HEK293 (cell line): ENCODE measurements around the gene POLL.
A peak's percentile ranks its signal among the peaks of the same experiment; 100 is the strongest.

ENCODE experiments used
- BCL11B ChIP-seq: fragments of 450-650 bp; formaldehyde crosslinking; IDR thresholded peaks from 2 replicates; pipeline ENCODE4 v1.5.1; 2016; ENCODE audit warnings: low read depth, missing biosample characterization, missing genetic modification characterization
- HOXD13 ChIP-seq: sonication (generic); formaldehyde crosslinking; IDR thresholded peaks from 2 replicates; pipeline ENCODE4 v1.8.0; 2022; ENCODE audit warnings: missing genetic modification reagents, borderline replicate concordance
- IKZF3 ChIP-seq: fragments of 450-650 bp; IDR thresholded peaks from 2 replicates; pipeline ENCODE4 v1.5.0; 2018; ENCODE audit warnings: missing biosample characterization, mild to moderate bottlenecking, missing genetic modification characterization, moderate library complexity
- KLF16 ChIP-seq: fragments of 450-650 bp; formaldehyde crosslinking; IDR thresholded peaks from 2 replicates; pipeline ENCODE4 v1.5.1; 2017; ENCODE audit warnings: missing biosample characterization, missing genetic modification characterization
- RBAK ChIP-seq: fragments of 450-650 bp; formaldehyde crosslinking; IDR thresholded peaks from 2 replicates; pipeline ENCODE4 v1.5.1; 2016; ENCODE audit warnings: missing biosample characterization, missing genetic modification characterization
- SP2 ChIP-seq: fragments of 450-650 bp; formaldehyde crosslinking; IDR thresholded peaks from 2 replicates; pipeline ENCODE4 v1.5.1; 2016; ENCODE audit warnings: missing biosample characterization, missing genetic modification characterization
- ZFP37 ChIP-seq: fragments of 450-650 bp; formaldehyde crosslinking; IDR thresholded peaks from 2 replicates; pipeline ENCODE4 v1.5.1; 2016; ENCODE audit warnings: missing biosample characterization, missing genetic modification characterization
- ZNF132 ChIP-seq: fragments of 450-650 bp; formaldehyde crosslinking; IDR thresholded peaks from 2 replicates; pipeline ENCODE4 v1.5.1; 2017; ENCODE audit warnings: missing biosample characterization, missing genetic modification characterization, borderline replicate concordance
- ZNF146 ChIP-seq: fragments of 450-650 bp; formaldehyde crosslinking; IDR thresholded peaks from 2 replicates; pipeline ENCODE4 v1.5.1; 2016; ENCODE audit warnings: missing biosample characterization, missing genetic modification characterization
- ZNF174 ChIP-seq: fragments of 450-650 bp; formaldehyde crosslinking; IDR thresholded peaks from 2 replicates; pipeline ENCODE4 v1.5.0; 2017; ENCODE audit warnings: missing biosample characterization, mild to moderate bottlenecking, missing genetic modification characterization
- ZNF24 ChIP-seq: fragments of 450-650 bp; formaldehyde crosslinking; IDR thresholded peaks from 2 replicates; pipeline ENCODE4 v1.5.1; 2016; ENCODE audit warnings: missing biosample characterization, missing genetic modification characterization
- ZNF266 ChIP-seq: fragments of 450-650 bp; formaldehyde crosslinking; IDR thresholded peaks from 2 replicates; pipeline ENCODE4 v1.5.1; 2016; ENCODE audit warnings: missing biosample characterization, missing genetic modification characterization, low read depth
- ZNF366 ChIP-seq: fragments of 450-650 bp; formaldehyde crosslinking; conservative IDR thresholded peaks from 2 replicates; pipeline ENCODE4 v1.5.1; 2016; ENCODE audit warnings: missing biosample characterization, missing genetic modification characterization
- ZNF391 ChIP-seq: fragments of 450-650 bp; formaldehyde crosslinking; IDR thresholded peaks from 2 replicates; pipeline ENCODE4 v1.5.1; 2016; ENCODE audit warnings: low read depth, missing biosample characterization, missing genetic modification characterization, borderline replicate concordance
- ZNF423 ChIP-seq: fragments of 450-650 bp; formaldehyde crosslinking; IDR thresholded peaks from 2 replicates; pipeline ENCODE4 v1.5.1; 2016; ENCODE audit warnings: missing biosample characterization, missing genetic modification characterization
- ZNF521 ChIP-seq: fragments of 450-650 bp; formaldehyde crosslinking; IDR thresholded peaks from 2 replicates; pipeline ENCODE4 v1.5.1; 2017; ENCODE audit warnings: missing biosample characterization, mild to moderate bottlenecking, missing genetic modification characterization
- ZNF561 ChIP-seq: fragments of 450-650 bp; IDR thresholded peaks from 2 replicates; pipeline ENCODE4 v1.5.1; 2018; ENCODE audit warnings: missing biosample characterization, missing genetic modification characterization, borderline replicate concordance
- ZNF600 ChIP-seq: fragments of 450-650 bp; formaldehyde crosslinking; IDR thresholded peaks from 2 replicates; pipeline ENCODE4 v1.5.1; 2016; ENCODE audit warnings: missing biosample characterization, missing genetic modification characterization
- ZNF623 ChIP-seq: fragments of 450-650 bp; formaldehyde crosslinking; IDR thresholded peaks from 2 replicates; pipeline ENCODE4 v1.5.1; 2016; ENCODE audit warnings: missing biosample characterization, missing genetic modification characterization
- ZNF626 ChIP-seq: fragments of 450-650 bp; sonication (Bioruptor Pico); formaldehyde crosslinking; IDR thresholded peaks from 2 replicates; pipeline ENCODE4 v1.5.1; 2018; ENCODE audit warnings: missing biosample characterization, missing genetic modification characterization, inconsistent platforms
- ZNF660 ChIP-seq: fragments of 450-650 bp; IDR thresholded peaks from 2 replicates; pipeline ENCODE4 v1.5.1; 2018; ENCODE audit warnings: missing biosample characterization, mild to moderate bottlenecking, missing genetic modification characterization
- ZNF664 ChIP-seq: fragments of 450-650 bp; formaldehyde crosslinking; IDR thresholded peaks from 2 replicates; pipeline ENCODE4 v1.5.1; 2016; ENCODE audit warnings: missing biosample characterization, missing genetic modification characterization
- ZNF837 ChIP-seq: fragments of 450-650 bp; formaldehyde crosslinking; IDR thresholded peaks from 2 replicates; pipeline ENCODE4 v1.5.1; 2016; ENCODE audit warnings: missing biosample characterization, missing genetic modification characterization
- TF ChIP-seq, protein P1 (sequence below): fragments of 450-650 bp; formaldehyde crosslinking; IDR thresholded peaks from 2 replicates; pipeline ENCODE4 v1.5.1; 2016; ENCODE audit warnings: missing biosample characterization, missing genetic modification characterization
- TF ChIP-seq, protein P2 (sequence below): fragments of 450-650 bp; formaldehyde crosslinking; IDR thresholded peaks from 2 replicates; pipeline ENCODE4 v1.5.1; 2016; ENCODE audit warnings: missing biosample characterization, missing genetic modification characterization
- TF ChIP-seq, protein P3 (sequence below): fragments of 450-650 bp; formaldehyde crosslinking; conservative IDR thresholded peaks from 2 replicates; pipeline ENCODE4 v1.5.1; 2016; ENCODE audit warnings: low read depth, missing biosample characterization, missing genetic modification characterization
- TF ChIP-seq, protein P4 (sequence below): fragments of 450-650 bp; formaldehyde crosslinking; IDR thresholded peaks from 2 replicates; pipeline ENCODE4 v1.5.1; 2017; ENCODE audit warnings: missing biosample characterization, missing genetic modification characterization
- TF ChIP-seq, protein P5 (sequence below): fragments of 450-650 bp; formaldehyde crosslinking; IDR thresholded peaks from 2 replicates; pipeline ENCODE4 v1.5.1; 2016; ENCODE audit warnings: missing biosample characterization, missing genetic modification characterization
- TF ChIP-seq, protein P6 (sequence below): fragments of 450-650 bp; formaldehyde crosslinking; IDR thresholded peaks from 2 replicates; pipeline ENCODE4 v1.5.1; 2016; ENCODE audit warnings: missing biosample characterization, missing genetic modification characterization

Gene POLL

DNA sequence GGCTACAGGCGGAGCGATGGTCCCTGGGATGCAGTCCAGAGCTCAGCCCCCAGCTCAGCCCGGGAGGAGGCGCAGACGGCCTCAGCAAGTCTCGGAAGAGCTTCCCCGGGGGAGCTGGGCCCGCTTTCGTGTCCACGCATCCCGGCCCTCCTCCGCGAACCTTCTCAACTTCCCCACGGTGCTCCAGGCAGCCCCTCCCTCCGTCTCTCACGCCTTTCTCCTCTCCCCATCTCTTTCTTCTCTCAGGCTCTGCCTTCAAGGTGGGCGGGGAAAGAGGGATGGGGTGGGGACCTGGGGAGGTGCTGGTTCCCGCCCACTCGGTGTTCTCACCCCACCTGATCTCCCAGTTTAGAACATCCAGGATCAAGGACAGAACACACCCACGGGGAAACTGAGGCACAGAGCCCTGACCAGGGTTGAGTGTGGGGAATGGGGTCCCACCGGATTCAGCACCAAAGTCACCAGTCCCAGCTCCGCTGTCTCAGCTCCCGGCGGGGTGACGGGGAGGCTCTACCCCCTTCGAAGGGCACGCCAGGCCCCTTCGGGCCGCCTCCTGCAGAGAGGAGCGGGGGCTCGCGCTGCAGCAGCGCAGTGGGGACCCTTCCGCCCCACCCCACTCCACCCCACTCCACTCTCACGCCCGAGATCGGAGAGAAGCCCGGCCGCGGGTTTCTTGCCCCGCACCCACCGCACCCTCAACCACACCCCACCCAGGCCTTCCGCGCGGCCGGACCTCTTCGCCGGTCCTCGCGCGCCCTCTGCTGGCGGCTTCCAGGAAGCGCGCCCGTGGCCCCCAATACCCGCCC lies 18.2 kb downstream of the POLL start (continued):
- TF ChIP-seq RBAK (tag by site-specific recombination) (no peak), ZNF146 (tag by site-specific recombination) (no peak), ZNF174 (no peak), ZNF626 (tag by site-specific recombination) (no peak), ZNF423 (tag by site-specific recombination) (peak; percentile 91), ZNF837 (tag by site-specific recombination) (no peak; the same call in 1 of the 2 replicates), BCL11B (peak; percentile 80; the same call in 1 of the 2 replicates), ZNF660 (tag by site-specific recombination) (no peak), ZFP37 (tag by site-specific recombination) (no peak), IKZF3 (tag by site-specific recombination) (no peak; the same call in 1 of the 2 replicates), ZNF561 (tag by site-specific recombination) (0 out of 2 replicates have a peak, but pooled peaks have one; percentile 26), ZNF521 (no peak), ZNF623 (tag by site-specific recombination) (no peak), ZNF132 (tag by site-specific recombination) (no peak), ZNF391 (peak; percentile 51; the same call in 1 of the 2 replicates), ZNF266 (tag by site-specific recombination) (no peak), KLF16 (tag by site-specific recombination) (peak; percentile 71), ZNF366 (tag by site-specific recombination) (0 out of 2 replicates have a peak, but pooled peaks have one; percentile 60), SP2 (tag by site-specific recombination) (peak; percentile 79), ZNF600 (no peak), ZNF24 (peak; percentile 48; the same call in 1 of the 2 replicates), ZNF664 (tag by site-specific recombination) (no peak), HOXD13 (CRISPR knock-in tag) (no peak)
- TF ChIP-seq, protein P1, sequence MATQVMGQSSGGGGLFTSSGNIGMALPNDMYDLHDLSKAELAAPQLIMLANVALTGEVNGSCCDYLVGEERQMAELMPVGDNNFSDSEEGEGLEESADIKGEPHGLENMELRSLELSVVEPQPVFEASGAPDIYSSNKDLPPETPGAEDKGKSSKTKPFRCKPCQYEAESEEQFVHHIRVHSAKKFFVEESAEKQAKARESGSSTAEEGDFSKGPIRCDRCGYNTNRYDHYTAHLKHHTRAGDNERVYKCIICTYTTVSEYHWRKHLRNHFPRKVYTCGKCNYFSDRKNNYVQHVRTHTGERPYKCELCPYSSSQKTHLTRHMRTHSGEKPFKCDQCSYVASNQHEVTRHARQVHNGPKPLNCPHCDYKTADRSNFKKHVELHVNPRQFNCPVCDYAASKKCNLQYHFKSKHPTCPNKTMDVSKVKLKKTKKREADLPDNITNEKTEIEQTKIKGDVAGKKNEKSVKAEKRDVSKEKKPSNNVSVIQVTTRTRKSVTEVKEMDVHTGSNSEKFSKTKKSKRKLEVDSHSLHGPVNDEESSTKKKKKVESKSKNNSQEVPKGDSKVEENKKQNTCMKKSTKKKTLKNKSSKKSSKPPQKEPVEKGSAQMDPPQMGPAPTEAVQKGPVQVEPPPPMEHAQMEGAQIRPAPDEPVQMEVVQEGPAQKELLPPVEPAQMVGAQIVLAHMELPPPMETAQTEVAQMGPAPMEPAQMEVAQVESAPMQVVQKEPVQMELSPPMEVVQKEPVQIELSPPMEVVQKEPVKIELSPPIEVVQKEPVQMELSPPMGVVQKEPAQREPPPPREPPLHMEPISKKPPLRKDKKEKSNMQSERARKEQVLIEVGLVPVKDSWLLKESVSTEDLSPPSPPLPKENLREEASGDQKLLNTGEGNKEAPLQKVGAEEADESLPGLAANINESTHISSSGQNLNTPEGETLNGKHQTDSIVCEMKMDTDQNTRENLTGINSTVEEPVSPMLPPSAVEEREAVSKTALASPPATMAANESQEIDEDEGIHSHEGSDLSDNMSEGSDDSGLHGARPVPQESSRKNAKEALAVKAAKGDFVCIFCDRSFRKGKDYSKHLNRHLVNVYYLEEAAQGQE (tag by site-specific recombination) = peak; percentile 47; the same call in 1 of the 2 replicates
- TF ChIP-seq, protein P2, sequence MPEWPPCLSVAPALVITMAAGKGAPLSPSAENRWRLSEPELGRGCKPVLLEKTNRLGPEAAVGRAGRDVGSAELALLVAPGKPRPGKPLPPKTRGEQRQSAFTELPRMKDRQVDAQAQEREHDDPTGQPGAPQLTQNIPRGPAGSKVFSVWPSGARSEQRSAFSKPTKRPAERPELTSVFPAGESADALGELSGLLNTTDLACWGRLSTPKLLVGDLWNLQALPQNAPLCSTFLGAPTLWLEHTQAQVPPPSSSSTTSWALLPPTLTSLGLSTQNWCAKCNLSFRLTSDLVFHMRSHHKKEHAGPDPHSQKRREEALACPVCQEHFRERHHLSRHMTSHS (tag by site-specific recombination) = no peak
- TF ChIP-seq, protein P3, sequence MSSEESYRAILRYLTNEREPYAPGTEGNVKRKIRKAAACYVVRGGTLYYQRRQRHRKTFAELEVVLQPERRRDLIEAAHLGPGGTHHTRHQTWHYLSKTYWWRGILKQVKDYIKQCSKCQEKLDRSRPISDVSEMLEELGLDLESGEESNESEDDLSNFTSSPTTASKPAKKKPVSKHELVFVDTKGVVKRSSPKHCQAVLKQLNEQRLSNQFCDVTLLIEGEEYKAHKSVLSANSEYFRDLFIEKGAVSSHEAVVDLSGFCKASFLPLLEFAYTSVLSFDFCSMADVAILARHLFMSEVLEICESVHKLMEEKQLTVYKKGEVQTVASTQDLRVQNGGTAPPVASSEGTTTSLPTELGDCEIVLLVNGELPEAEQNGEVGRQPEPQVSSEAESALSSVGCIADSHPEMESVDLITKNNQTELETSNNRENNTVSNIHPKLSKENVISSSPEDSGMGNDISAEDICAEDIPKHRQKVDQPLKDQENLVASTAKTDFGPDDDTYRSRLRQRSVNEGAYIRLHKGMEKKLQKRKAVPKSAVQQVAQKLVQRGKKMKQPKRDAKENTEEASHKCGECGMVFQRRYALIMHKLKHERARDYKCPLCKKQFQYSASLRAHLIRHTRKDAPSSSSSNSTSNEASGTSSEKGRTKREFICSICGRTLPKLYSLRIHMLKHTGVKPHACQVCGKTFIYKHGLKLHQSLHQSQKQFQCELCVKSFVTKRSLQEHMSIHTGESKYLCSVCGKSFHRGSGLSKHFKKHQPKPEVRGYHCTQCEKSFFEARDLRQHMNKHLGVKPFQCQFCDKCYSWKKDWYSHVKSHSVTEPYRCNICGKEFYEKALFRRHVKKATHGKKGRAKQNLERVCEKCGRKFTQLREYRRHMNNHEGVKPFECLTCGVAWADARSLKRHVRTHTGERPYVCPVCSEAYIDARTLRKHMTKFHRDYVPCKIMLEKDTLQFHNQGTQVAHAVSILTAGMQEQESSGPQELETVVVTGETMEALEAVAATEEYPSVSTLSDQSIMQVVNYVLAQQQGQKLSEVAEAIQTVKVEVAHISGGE = no peak
- TF ChIP-seq, protein P4, sequence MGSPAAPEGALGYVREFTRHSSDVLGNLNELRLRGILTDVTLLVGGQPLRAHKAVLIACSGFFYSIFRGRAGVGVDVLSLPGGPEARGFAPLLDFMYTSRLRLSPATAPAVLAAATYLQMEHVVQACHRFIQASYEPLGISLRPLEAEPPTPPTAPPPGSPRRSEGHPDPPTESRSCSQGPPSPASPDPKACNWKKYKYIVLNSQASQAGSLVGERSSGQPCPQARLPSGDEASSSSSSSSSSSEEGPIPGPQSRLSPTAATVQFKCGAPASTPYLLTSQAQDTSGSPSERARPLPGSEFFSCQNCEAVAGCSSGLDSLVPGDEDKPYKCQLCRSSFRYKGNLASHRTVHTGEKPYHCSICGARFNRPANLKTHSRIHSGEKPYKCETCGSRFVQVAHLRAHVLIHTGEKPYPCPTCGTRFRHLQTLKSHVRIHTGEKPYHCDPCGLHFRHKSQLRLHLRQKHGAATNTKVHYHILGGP (tag by site-specific recombination) = no peak
- TF ChIP-seq, protein P5, sequence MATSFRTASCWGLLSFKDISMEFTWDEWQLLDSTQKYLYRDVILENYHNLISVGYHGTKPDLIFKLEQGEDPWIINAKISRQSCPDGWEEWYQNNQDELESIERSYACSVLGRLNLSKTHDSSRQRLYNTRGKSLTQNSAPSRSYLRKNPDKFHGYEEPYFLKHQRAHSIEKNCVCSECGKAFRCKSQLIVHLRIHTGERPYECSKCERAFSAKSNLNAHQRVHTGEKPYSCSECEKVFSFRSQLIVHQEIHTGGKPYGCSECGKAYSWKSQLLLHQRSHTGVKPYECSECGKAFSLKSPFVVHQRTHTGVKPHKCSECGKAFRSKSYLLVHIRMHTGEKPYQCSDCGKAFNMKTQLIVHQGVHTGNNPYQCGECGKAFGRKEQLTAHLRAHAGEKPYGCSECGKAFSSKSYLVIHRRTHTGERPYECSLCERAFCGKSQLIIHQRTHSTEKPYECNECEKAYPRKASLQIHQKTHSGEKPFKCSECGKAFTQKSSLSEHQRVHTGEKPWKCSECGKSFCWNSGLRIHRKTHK (tag by site-specific recombination) = no peak
- TF ChIP-seq, protein P6, sequence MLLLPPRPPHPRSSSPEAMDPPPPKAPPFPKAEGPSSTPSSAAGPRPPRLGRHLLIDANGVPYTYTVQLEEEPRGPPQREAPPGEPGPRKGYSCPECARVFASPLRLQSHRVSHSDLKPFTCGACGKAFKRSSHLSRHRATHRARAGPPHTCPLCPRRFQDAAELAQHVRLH (tag by site-specific recombination) = 0 out of 2 replicates have a peak, but pooled peaks have one; percentile 46
